Keratinocyte (primary cell): Measurements from ENCODE around the gene TRIM23.

ENCODE experiments used
- EZH2 ChIP-seq: IDR thresholded peaks from one replicate; pipeline ENCODE4 v1.6.1; 2012; ENCODE audit warnings: inconsistent platforms, mild to moderate bottlenecking, low read length, moderate library complexity
- TF ChIP-seq, protein P1 (sequence below), 3 experiments: IDR thresholded peaks in 1 of 3; conservative IDR thresholded peaks in 1 of 3; optimal IDR thresholded peaks in 1 of 3; 2 replicates in 2 of 3; 3 replicates in 1 of 3; pipeline versions ENCODE3 to v1.5.1; 2011; ENCODE audit warnings: low read length in 3 of 3, mild to moderate bottlenecking in 3 of 3, moderate library complexity in 2 of 3, control low read depth in 1 of 3, inconsistent platforms in 1 of 3; ENCODE audit not compliant: insufficient read depth in 2 of 3; ENCODE audit errors: extremely low read depth in 1 of 3

DNA sequence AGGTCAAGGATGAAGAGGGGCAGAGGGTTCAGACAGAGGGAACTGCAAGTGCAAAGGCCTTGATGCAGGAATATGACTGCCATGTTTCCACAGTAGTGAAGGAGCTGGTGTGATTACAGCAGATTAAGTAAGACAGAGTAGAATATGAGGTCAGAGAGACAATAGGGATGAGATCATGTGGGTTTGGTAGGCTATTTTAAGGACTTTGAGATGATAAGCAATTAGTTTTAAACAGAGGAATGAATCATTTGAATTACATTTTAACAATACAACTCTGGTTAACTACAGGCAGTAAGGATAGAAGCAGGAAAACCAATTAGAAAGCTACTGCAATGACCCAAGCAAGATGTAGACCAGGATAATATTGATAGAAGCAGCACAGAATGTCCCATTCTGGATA, 68.8 kb downstream of the TRIM23 start:
- TF ChIP-seq, protein P1, sequence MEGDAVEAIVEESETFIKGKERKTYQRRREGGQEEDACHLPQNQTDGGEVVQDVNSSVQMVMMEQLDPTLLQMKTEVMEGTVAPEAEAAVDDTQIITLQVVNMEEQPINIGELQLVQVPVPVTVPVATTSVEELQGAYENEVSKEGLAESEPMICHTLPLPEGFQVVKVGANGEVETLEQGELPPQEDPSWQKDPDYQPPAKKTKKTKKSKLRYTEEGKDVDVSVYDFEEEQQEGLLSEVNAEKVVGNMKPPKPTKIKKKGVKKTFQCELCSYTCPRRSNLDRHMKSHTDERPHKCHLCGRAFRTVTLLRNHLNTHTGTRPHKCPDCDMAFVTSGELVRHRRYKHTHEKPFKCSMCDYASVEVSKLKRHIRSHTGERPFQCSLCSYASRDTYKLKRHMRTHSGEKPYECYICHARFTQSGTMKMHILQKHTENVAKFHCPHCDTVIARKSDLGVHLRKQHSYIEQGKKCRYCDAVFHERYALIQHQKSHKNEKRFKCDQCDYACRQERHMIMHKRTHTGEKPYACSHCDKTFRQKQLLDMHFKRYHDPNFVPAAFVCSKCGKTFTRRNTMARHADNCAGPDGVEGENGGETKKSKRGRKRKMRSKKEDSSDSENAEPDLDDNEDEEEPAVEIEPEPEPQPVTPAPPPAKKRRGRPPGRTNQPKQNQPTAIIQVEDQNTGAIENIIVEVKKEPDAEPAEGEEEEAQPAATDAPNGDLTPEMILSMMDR (optimal IDR thresholded peaks at IDR 0.05 in 1 of 3, IDR thresholded peaks at IDR 0.05 in 1 of 3, conservative IDR thresholded peaks at IDR 0.05 in 1 of 3; ENCODE audit: extremely low read depth in 1 of 3, insufficient read depth in 2 of 3, low read length in 3 of 3), result no peak
- no peak for TF ChIP-seq EZH2
